SH-SY5Y (cell line): ENCODE measurements around the gene NDUFB2.

Experiments used
- GATA2 ChIP-seq: IDR thresholded peaks from 2 replicates; pipeline ENCODE4 v1.6.1; 2011; ENCODE audit warnings: mild to moderate bottlenecking, low read depth, low read length
- GATA3 ChIP-seq: IDR thresholded peaks from 2 replicates; pipeline ENCODE4 v1.6.1; 2011; ENCODE audit warnings: low read depth, mild to moderate bottlenecking, low read length, moderate library complexity

NDUFB2 gene

GRCh38 chr7:140667476-140667875 is 29.0 kb upstream of the NDUFB2 start:
- TF ChIP-seq GATA3: no peak
- TF ChIP-seq GATA2: no peak

DNA sequence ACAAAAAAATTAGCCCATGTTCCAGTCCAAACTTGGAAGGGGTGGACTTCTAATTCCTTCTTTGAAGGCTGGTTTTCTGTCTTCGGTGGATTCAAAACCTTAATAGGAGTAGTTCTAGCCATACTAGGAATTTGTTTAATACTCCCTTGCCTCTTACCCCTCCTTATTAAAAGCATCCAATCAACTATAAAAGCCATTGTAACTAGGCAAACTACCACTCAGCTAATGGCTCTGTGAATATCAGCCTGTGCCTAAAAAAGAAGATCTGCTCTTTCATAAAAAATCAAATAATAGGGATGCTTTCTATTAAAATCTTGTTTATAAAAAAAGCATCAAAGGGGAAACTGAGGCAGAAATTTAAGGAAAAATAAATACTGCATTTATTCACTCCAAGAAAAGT is 27.9 kb upstream of the NDUFB2 start:
- no peak for TF ChIP-seq GATA2
- no peak for TF ChIP-seq GATA3

GRCh38 chr7:140669352-140669751 is 27.2 kb upstream of the NDUFB2 start:
- TF ChIP-seq GATA2: no peak
- TF ChIP-seq GATA3: no peak

- TF ChIP-seq GATA2: no peak
- TF ChIP-seq GATA3: no peak
Measured at GRCh38 chr7:140670343-140670935, 26.1 kb upstream of the NDUFB2 start.

DNA sequence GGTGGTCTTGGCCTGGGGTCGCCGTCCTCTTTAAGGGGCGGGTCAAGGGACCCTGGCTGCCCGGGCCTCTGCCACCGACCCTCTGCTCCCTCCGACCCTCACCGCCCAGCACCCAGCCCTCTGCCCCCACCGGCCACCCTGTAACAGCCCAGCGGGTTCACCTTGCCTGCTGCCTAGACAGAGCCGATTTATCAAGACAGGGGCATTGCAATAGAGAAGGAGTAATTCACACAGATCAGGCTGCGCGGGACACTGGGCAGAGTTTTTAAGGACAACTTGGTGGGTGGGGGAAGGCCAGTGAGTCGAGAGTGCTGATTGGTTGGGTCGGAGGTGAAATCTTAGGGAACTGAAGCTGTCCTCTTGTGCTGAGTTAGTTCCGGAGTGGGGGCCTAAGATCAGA is 24.5 kb upstream of the NDUFB2 start:
- no peak for TF ChIP-seq GATA2
- TF ChIP-seq GATA3: no peak

- TF ChIP-seq GATA2: no peak
- no peak for TF ChIP-seq GATA3
Measured at GRCh38 chr7:140672382-140673062, 24.0 kb upstream of the NDUFB2 start, which contains the start of gene ADCK2. TSS of gene ADCK2 (plus strand) at chr7:140672945. CDS start at chr7:140673331, 386 bp downstream.

GRCh38 chr7:140673063-140673773 is 23.3 kb upstream of the NDUFB2 start:
- no peak for TF ChIP-seq GATA3
- no peak for TF ChIP-seq GATA2

GRCh38 chr7:140673774-140674155 is 22.7 kb upstream of the NDUFB2 start:
- TF ChIP-seq GATA3 (no peak), GATA2 (no peak)

- TF ChIP-seq GATA3 (no peak), GATA2 (no peak)
Measured at GRCh38 chr7:140674356-140674800, 22.1 kb upstream of the NDUFB2 start.

DNA sequence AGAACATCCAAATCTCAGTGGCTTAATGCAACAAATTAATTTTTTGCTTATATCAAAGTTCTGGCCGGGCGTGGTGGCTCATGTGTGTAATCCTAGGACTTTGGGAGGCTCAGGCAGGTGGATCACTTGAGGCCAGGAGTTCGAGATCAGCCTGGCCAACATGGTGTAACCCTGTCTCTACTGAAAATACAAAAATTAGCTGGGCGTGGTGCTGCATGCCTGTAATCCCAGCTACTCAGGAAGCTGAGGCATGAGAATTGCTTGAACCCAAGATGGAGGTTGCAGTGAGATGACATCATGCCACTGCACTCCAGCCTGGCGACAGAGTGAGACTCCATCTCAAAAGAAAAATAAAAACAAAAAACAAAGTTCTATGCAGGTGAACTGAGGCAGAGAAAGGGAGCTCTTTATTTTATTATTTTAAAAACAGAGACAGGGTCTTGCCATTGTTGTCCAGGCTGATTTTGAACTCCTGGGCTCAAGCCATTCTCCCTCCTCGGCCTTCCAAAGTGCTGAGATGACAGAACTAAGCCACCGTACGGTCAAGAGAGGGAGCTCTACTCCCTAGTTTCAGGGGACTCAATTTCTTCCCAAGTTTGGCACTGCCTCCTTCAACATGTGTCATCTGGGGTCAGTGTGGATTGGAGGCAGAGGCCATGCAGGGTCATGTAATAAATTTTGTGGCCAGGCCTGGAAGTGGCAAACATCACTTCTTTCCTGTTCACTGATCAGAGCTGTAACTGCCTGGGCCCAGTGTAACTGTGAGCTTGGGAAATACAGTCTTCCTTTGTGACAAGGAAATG is 21.4 kb upstream of the NDUFB2 start:
- TF ChIP-seq GATA3 (no peak), GATA2 (no peak)

DNA sequence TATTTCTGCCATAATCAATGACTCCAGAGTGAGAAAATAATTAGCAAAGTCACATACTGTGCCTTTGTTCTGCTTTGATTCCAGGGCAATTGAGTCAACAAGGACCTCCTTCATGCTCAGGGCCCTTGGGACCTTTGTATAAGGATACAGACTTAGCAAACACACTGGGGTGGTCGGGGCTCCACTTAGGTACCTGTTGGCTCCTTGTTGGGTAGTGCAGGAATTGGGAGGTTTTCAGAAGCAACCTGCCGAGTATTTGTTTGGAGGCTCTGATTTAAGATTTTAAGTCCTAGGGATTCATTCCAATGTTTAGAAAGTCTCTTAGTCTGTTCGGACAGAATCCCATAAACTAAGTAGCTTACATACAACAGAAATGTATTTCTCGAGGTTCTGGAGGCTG is 20.8 kb upstream of the NDUFB2 start:
- TF ChIP-seq GATA2 (no peak), GATA3 (no peak)

DNA sequence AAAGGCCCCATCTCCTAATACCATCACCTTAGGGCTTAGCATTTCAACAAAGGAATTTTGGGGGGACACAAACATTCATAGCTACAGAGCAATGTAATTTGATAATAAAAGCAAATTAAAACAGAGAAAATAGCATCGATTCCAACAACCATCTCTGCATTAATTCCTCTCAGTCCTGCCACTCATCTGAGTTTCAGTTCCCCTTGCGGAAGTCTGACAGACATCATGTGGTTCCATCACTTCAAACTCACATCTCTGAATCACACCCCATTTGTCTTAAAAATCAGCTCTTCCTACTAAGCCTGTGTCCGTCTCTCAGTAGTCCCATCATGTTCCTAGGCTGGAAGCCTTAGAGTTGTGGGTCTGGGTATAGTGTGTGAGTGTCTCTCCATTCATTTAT is 20.2 kb upstream of the NDUFB2 start:
- TF ChIP-seq GATA2: no peak
- TF ChIP-seq GATA3: no peak

DNA sequence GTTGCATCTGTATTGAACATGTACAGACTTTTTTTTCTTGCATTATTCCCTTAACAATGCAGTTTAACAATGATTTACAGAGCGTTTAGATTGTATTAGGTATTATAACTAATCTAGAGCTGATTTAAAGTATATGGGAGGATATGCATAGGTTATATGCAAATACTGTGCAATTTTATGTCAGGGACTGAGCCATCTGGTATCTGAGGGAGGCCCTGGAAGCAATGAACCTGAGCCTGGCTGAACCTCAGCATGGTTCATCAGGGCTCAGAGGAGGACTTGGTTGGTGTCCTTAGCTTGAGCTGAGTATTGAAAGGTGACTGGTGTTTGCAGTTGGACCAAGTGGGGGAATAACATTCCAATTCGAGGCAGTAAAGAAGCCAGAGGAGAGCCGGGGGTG is 19.0 kb upstream of the NDUFB2 start:
- no peak for TF ChIP-seq GATA2
- TF ChIP-seq GATA3: no peak
